Tibial nerve (tissue), 4 donors: Measurements from ENCODE around the gene SLC25A30.

Source experiments
- CTCF ChIP-seq, 5 experiments: fragments of 200-600 bp in 3 of 5; fragments of 450-650 bp in 2 of 5; sonication (generic) in 3 of 5; IDR thresholded peaks; one replicate each; pipeline ENCODE4 v1.5.1; 2016 to 2019; ENCODE audit warnings: antibody characterized with exemption in 5 of 5, mild to moderate bottlenecking in 3 of 5, moderate library complexity in 2 of 5
- EP300 ChIP-seq, 2 donors: sonication (generic); formaldehyde crosslinking; IDR thresholded peaks; one replicate each; pipeline ENCODE4 v1.6.1; 2017; ENCODE audit warnings: antibody characterized with exemption in 2 of 2, mild to moderate bottlenecking in 1 of 2
- POLR2A ChIP-seq, 2 donors: fragments of 450-650 bp; IDR thresholded peaks; one replicate each; pipeline ENCODE4 v1.6.1; 2017; ENCODE audit warnings: antibody characterized with exemption in 2 of 2, mild to moderate bottlenecking in 2 of 2, moderate library complexity in 2 of 2

GRCh38 chr13:45422731-45423292, 4.6 kb upstream of the SLC25A30 start:
- TF ChIP-seq CTCF (IDR thresholded peaks at IDR 0.05) (no peak), POLR2A (IDR thresholded peaks at IDR 0.05) (no peak), EP300 (IDR thresholded peaks at IDR 0.05) (no peak)
